SK-N-SH (cell line): ENCODE results near the gene ZSCAN21. TPM values are rescaled to one million over a fixed set of nuclear protein-coding genes. Genes with fewer than 3 reads are reported as not detected.
A peak's percentile ranks its signal among the peaks of the same experiment; 100 is the strongest.

Source experiments
- CTCF ChIA-PET: fragments of 300-600, 350-600 bp; formaldehyde crosslinking; extraction: SDS; loops from one replicate; lab custom pipeline; 2021; lab: Yijun Ruan, JAX
- POLR2A ChIA-PET: fragments of 350-600 bp; sonication (Branson Sonifier 250); formaldehyde crosslinking; extraction: SDS; loops from one replicate; lab custom pipeline; 2020; ENCODE audit warnings: antibody characterized with exemption, inconsistent platforms; lab: Yijun Ruan, JAX
- DNase-seq: peaks from one replicate; pipeline ENCODE4 v3.0.0; 2012
- H2AFZ ChIP-seq: fragments of 200-600 bp; sonication (generic); 2 replicates; pipeline ENCODE4 v1.8.1; 2016; ENCODE audit warnings: antibody characterized with exemption, mild to moderate bottlenecking, low read depth
- H3F3A ChIP-seq: fragments of 200-600 bp; sonication (generic); replicated peaks from 2 replicates; pipeline ENCODE3; 2016; ENCODE audit warnings: antibody characterized with exemption, mild to moderate bottlenecking; ENCODE audit not compliant: insufficient read depth
- H3K27ac ChIP-seq, 2 experiments: fragments of 200-500 bp in 1 of 2; fragments of 200-600 bp in 1 of 2; sonication (Bioruptor generic) in 1 of 2; sonication (generic), shearing (Covaris generic) in 1 of 2; 2 replicates each; pipeline versions ENCODE4 v1.5.1 to v1.6.1; 2014 to 2016; ENCODE audit warnings: low read depth in 2 of 2, inconsistent platforms in 1 of 2, low read length in 1 of 2, mild to moderate bottlenecking in 1 of 2, mixed read lengths in 1 of 2
- H3K27me3 ChIP-seq: fragments of 200-600 bp; sonication (generic), shearing (Covaris generic); 2 replicates; pipeline ENCODE4 v1.6.1; 2016; ENCODE audit warnings: mixed run types; ENCODE audit not compliant: insufficient read depth
- H3K36me3 ChIP-seq, 2 experiments: fragments of 200-500 bp in 1 of 2; fragments of 200-600 bp in 1 of 2; sonication (Bioruptor generic) in 1 of 2; sonication (generic) in 1 of 2; replicated peaks in 1 of 2; 2 replicates each; pipeline versions ENCODE3 to v1.5.1; 2014 to 2016; ENCODE audit warnings: low read length in 1 of 2, mild to moderate bottlenecking in 1 of 2; ENCODE audit not compliant: insufficient read depth in 2 of 2, control insufficient read depth in 1 of 2
- H3K4me1 ChIP-seq, 2 experiments: fragments of 200-500 bp in 1 of 2; fragments of 200-600 bp in 1 of 2; sonication (Bioruptor generic) in 1 of 2; sonication (generic), shearing (Covaris generic) in 1 of 2; 2 replicates each; pipeline versions ENCODE4 v1.5.1 to v1.6.1; 2014 to 2016; ENCODE audit warnings: low read depth in 1 of 2, low read length in 1 of 2, mixed run types in 1 of 2; ENCODE audit not compliant: insufficient read depth in 2 of 2, control insufficient read depth in 1 of 2
- H3K4me2 ChIP-seq: fragments of 200-600 bp; sonication (generic), shearing (Covaris generic); 2 replicates; pipeline ENCODE4 v1.6.1; 2017; ENCODE audit warnings: mixed run types
- H3K4me3 ChIP-seq, 2 experiments: fragments of 200-500 bp in 1 of 2; fragments of 200-600 bp in 1 of 2; sonication (Bioruptor generic) in 1 of 2; sonication (generic), shearing (Covaris generic) in 1 of 2; 2 replicates each; pipeline versions ENCODE4 v1.5.1 to v1.8.1; 2014 to 2016; ENCODE audit warnings: low read depth in 2 of 2, inconsistent platforms in 1 of 2, low read length in 1 of 2, mild to moderate bottlenecking in 1 of 2, mixed read lengths in 1 of 2, moderate library complexity in 1 of 2
- H3K79me2 ChIP-seq: fragments of 200-600 bp; sonication (generic); 2 replicates; pipeline ENCODE4 v1.8.1; 2017; ENCODE audit warnings: mild to moderate bottlenecking; ENCODE audit not compliant: insufficient read depth
- H3K9ac ChIP-seq: fragments of 200-600 bp; sonication (generic); 2 replicates; pipeline ENCODE4 v1.6.1; 2017; ENCODE audit warnings: mixed run types
- H3K9me2 ChIP-seq: fragments of 200-600 bp; sonication (generic); 2 replicates; pipeline ENCODE4 v1.6.1; 2017; ENCODE audit warnings: mixed run types
- H3K9me3 ChIP-seq: fragments of 200-600 bp; sonication (generic); 2 replicates; pipeline ENCODE4 v1.6.1; 2017; ENCODE audit warnings: mixed run types, mild to moderate bottlenecking, moderate library complexity
- H4K20me1 ChIP-seq: fragments of 200-600 bp; sonication (generic); 2 replicates; pipeline ENCODE4 v1.6.1; 2017; ENCODE audit warnings: mild to moderate bottlenecking, mixed run types; ENCODE audit not compliant: insufficient read depth
- FOSL2 ChIP-seq: IDR thresholded peaks from 2 replicates; pipeline ENCODE4 v1.4.0; 2012; ENCODE audit warnings: low read depth, mild to moderate bottlenecking, moderate library complexity, borderline replicate concordance
- FOXM1 ChIP-seq: IDR thresholded peaks from 2 replicates; pipeline ENCODE4 v1.4.0; 2012; ENCODE audit warnings: low read depth, mild to moderate bottlenecking
- IRF3 ChIP-seq: fragments of 150-350 bp; IDR thresholded peaks from 2 replicates; pipeline ENCODE4 v1.6.1; 2016; ENCODE audit warnings: mild to moderate bottlenecking, low read depth, low read length
- JUND ChIP-seq: IDR thresholded peaks from 2 replicates; pipeline ENCODE4 v1.4.0; 2012
- MXI1 ChIP-seq: IDR thresholded peaks from 2 replicates; pipeline ENCODE4 v1.6.1; 2012; ENCODE audit warnings: mild to moderate bottlenecking, low read depth, low read length, improper control_type of control experiment
- NFIC ChIP-seq: IDR thresholded peaks from 2 replicates; pipeline ENCODE4 v1.4.0; 2012; ENCODE audit warnings: borderline replicate concordance
- NRF1 ChIP-seq: IDR thresholded peaks from 2 replicates; pipeline ENCODE4 v1.6.1; 2012; ENCODE audit warnings: low read depth, mild to moderate bottlenecking, low read length
- POLR2AphosphoS5 ChIP-seq: IDR thresholded peaks from 2 replicates; pipeline ENCODE4 v1.6.1; 2012; ENCODE audit warnings: low read depth, low read length
- RCOR1 ChIP-seq: fragments of 150-350 bp; IDR thresholded peaks from 2 replicates; pipeline ENCODE4 v1.6.1; 2017; ENCODE audit warnings: antibody characterized with exemption, low read length
- TCF12 ChIP-seq: IDR thresholded peaks from 2 replicates; pipeline ENCODE4 v1.4.0; 2012
- ZBTB33 ChIP-seq: IDR thresholded peaks from 2 replicates; pipeline ENCODE4 v1.4.0; 2012; ENCODE audit warnings: low read depth, borderline replicate concordance
- WGBS: methylation state at CpG from one replicate; pipeline ENCODE4 v1.1.6; 2017; ENCODE audit warnings: low lambda C conversion rate; 5-methylcytosine and 5-hydroxymethylcytosine counted together
- polyA plus RNA-seq, 3 experiments: library from polyadenylated mRNA; depleted of rRNA; stranded (reverse); fragments of >200 nt; gene quantifications; 2 replicates each; pipeline ENCODE4 v1.2.3, GENCODE V29; 2012
- TF ChIP-seq, protein P1 (sequence below): IDR thresholded peaks from 2 replicates; pipeline ENCODE4 v1.6.1; 2012; ENCODE audit warnings: mild to moderate bottlenecking, low read depth, low read length, moderate library complexity
- TF ChIP-seq, protein P2 (sequence below): IDR thresholded peaks from 2 replicates; pipeline ENCODE4 v1.4.0; 2012; ENCODE audit warnings: low read depth

ZSCAN21 gene
- polyA plus RNA-seq, 1 of the 3 experiments (the other 2 are of a cell fraction), result 17.5 TPM

- TF ChIP-seq ZBTB33, result no peak
- TF ChIP-seq FOXM1, result no peak
- TF ChIP-seq RCOR1, result no peak
- TF ChIP-seq, protein P1, sequence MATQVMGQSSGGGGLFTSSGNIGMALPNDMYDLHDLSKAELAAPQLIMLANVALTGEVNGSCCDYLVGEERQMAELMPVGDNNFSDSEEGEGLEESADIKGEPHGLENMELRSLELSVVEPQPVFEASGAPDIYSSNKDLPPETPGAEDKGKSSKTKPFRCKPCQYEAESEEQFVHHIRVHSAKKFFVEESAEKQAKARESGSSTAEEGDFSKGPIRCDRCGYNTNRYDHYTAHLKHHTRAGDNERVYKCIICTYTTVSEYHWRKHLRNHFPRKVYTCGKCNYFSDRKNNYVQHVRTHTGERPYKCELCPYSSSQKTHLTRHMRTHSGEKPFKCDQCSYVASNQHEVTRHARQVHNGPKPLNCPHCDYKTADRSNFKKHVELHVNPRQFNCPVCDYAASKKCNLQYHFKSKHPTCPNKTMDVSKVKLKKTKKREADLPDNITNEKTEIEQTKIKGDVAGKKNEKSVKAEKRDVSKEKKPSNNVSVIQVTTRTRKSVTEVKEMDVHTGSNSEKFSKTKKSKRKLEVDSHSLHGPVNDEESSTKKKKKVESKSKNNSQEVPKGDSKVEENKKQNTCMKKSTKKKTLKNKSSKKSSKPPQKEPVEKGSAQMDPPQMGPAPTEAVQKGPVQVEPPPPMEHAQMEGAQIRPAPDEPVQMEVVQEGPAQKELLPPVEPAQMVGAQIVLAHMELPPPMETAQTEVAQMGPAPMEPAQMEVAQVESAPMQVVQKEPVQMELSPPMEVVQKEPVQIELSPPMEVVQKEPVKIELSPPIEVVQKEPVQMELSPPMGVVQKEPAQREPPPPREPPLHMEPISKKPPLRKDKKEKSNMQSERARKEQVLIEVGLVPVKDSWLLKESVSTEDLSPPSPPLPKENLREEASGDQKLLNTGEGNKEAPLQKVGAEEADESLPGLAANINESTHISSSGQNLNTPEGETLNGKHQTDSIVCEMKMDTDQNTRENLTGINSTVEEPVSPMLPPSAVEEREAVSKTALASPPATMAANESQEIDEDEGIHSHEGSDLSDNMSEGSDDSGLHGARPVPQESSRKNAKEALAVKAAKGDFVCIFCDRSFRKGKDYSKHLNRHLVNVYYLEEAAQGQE, result no peak
Observed at GRCh38 chr7:100077205-100077604, 27.6 kb downstream of the ZSCAN21 start (continued).

GRCh38 chr7:100079024-100079560 is 29.5 kb downstream of the ZSCAN21 start:
- Histone ChIP-seq H3K9me3 (0 out of 2 replicates have a peak, but pooled peaks cover 3% of the 10 kb centered on the region), H3K9me2 (no peaks in the 10 kb centered on the region), H3K4me2 (peak overlapping the region; percentile 87; the same call in 1 of the 2 replicates), H3F3A (peaks cover 4% of the 10 kb centered on the region), H3K4me3 (peak overlapping the region in 1 of 2 experiments; percentile 94; a peak in 2 of 4 replicates), H3K27me3 (no peaks in the 10 kb centered on the region), H3K79me2 (peaks cover 71% of the 10 kb centered on the region)
- DNase-seq, result no peak
- POLR2A ChIA-PET, result interaction anchor here (0.6 to 1.5 kb wide), 3 partner anchors 9 to 63 kb away, joined by 3 to 6 read pairs (median 3); no protein-coding TSS in a partner anchor
- 82% methylated on average over 7 of the region's 7 CpGs for WGBS
- no peak for TF ChIP-seq MXI1
- no peak for TF ChIP-seq JUND
- TF ChIP-seq NFIC, result no peak
- no peak for TF ChIP-seq TCF12
- no peak for TF ChIP-seq FOSL2
- no peak for TF ChIP-seq FOXM1
- TF ChIP-seq IRF3, result no peak
- TF ChIP-seq, protein P2, sequence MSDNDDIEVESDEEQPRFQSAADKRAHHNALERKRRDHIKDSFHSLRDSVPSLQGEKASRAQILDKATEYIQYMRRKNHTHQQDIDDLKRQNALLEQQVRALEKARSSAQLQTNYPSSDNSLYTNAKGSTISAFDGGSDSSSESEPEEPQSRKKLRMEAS, result no peak
- no peak for TF ChIP-seq NRF1
- no peak for TF ChIP-seq POLR2AphosphoS5
- TF ChIP-seq, all 33 proteins: peak for 0
- no peak overlapping the region for H2AFZ ChIP-seq
- CTCF ChIA-PET, result interaction anchor here (0.6 to 8.5 kb wide), 6 partner anchors 12 to 1060 kb away, joined by 3 to 59 read pairs (median 5); partner anchors contain the start of genes AP4M1, MCM7 and ZKSCAN1
- H3K36me3 ChIP-seq, result peaks cover 43 to 63% of the 10 kb centered on the region in 2 experiments
- peaks cover 20% of the 10 kb centered on the region; the same call in 1 of the 2 replicates for H4K20me1 ChIP-seq
- H3K9ac ChIP-seq, result peak overlapping the region; percentile 92; the same call in 1 of the 2 replicates
- H3K27ac ChIP-seq, result 0 out of 4 replicates have a peak overlapping the region, but pooled peaks of 1 of the 2 experiments have one; percentile 76
- H3K4me1 ChIP-seq, result peaks cover 12% of the 10 kb centered on the region in 2 experiments; a peak in 3 of 4 replicates
